T-cell (primary cell): Measurements from ENCODE around the gene SCARB1. TPM values are rescaled to one million over a fixed set of nuclear protein-coding genes. Genes with fewer than 3 reads are reported as not detected.

Experiments used
- ATAC-seq, 4 experiments: fragments of 200-7000 bp in 3 of 4; fragments of 150-1000 bp in 1 of 4; cut with Tn5 transposase; replicated peaks in 1 of 4; 1 replicate in 3 of 4; 2 replicates in 1 of 4; pipeline ENCODE4 v1.10.0; 2021; ENCODE audit warnings: moderate library complexity in 3 of 4, mild to moderate bottlenecking in 2 of 4, moderate number of reproducible peaks in 1 of 4
- CTCF ChIA-PET, 2 donors: fragments of 300-600 bp; sonication (Branson Sonifier 250); formaldehyde crosslinking; loops; one replicate each; lab custom pipeline; 2022; ENCODE audit warnings: antibody characterized with exemption in 2 of 2; lab: Charles Lee
- POLR2A ChIA-PET, 2 donors: fragments of 300-600 bp; sonication (Branson Sonifier 250); formaldehyde crosslinking; loops; one replicate each; lab custom pipeline; 2022; ENCODE audit warnings: antibody characterized with exemption in 2 of 2; lab: Charles Lee
- DNase-seq, 35 experiments: peaks; one replicate each; pipeline versions ENCODE4 v3.0.0 to v3.0.0-alpha.2; 2013 to 2023
- H3K27ac ChIP-seq: one replicate; pipeline ENCODE4 v1.5.1; 2013; ENCODE audit warnings: low read length
- H3K27me3 ChIP-seq, 2 experiments: replicated peaks in 1 of 2; 1 replicate in 1 of 2; 2 replicates in 1 of 2; pipeline versions ENCODE4 v1.6.1 to v1.7.0; 2013; ENCODE audit warnings: low read length in 1 of 2, mixed read lengths in 1 of 2; ENCODE audit not compliant: control insufficient read depth in 2 of 2, insufficient read depth in 2 of 2; ENCODE audit errors: extremely low read depth in 1 of 2
- H3K36me3 ChIP-seq, 2 donors: 1 replicate in 1 of 2; 2 replicates in 1 of 2; pipeline versions ENCODE4 v1.6.1 to v1.7.0; 2013; ENCODE audit warnings: low read length in 1 of 2; ENCODE audit not compliant: control insufficient read depth in 2 of 2, insufficient read depth in 1 of 2; ENCODE audit errors: extremely low read depth in 1 of 2
- H3K4me1 ChIP-seq, 2 experiments: 1 replicate in 1 of 2; 2 replicates in 1 of 2; pipeline versions ENCODE4 v1.6.1 to v1.7.0; 2013; ENCODE audit warnings: low read length in 2 of 2, mixed read lengths in 1 of 2; ENCODE audit not compliant: insufficient read depth in 2 of 2, control insufficient read depth in 1 of 2; ENCODE audit errors: extremely low read depth in 1 of 2
- H3K4me3 ChIP-seq, 2 donors: 1 replicate in 1 of 2; 2 replicates in 1 of 2; pipeline versions ENCODE4 v1.5.1 to v1.7.0; 2013; ENCODE audit warnings: mild to moderate bottlenecking in 2 of 2, low read length in 1 of 2, moderate library complexity in 1 of 2; ENCODE audit not compliant: control insufficient read depth in 1 of 2; ENCODE audit errors: extremely low read depth in 1 of 2
- H3K9me3 ChIP-seq: 2 replicates; pipeline ENCODE4 v1.7.0; 2013
- H3K27ac Mint-ChIP-seq, 2 donors: one replicate each; pipeline ENCODE4 v1.8.0; 2020 to 2021; ENCODE audit warnings: mild to moderate bottlenecking in 2 of 2, mixed read lengths in 2 of 2
- H3K27me3 Mint-ChIP-seq, 2 donors: one replicate each; pipeline ENCODE4 v1.8.0; 2021 to 2022; ENCODE audit warnings: mixed read lengths in 2 of 2
- H3K36me3 Mint-ChIP-seq: one replicate; pipeline ENCODE4 v1.8.0; 2021; ENCODE audit warnings: mixed read lengths
- H3K4me1 Mint-ChIP-seq, 3 donors: one replicate each; pipeline ENCODE4 v1.8.0; 2020 to 2022; ENCODE audit warnings: mixed read lengths in 3 of 3, mild to moderate bottlenecking in 1 of 3
- H3K4me3 Mint-ChIP-seq, 3 donors: one replicate each; pipeline ENCODE4 v1.8.0; 2020 to 2022; ENCODE audit warnings: mild to moderate bottlenecking in 3 of 3, mixed read lengths in 3 of 3, moderate library complexity in 3 of 3
- H3K9me3 Mint-ChIP-seq, 3 donors: one replicate each; pipeline ENCODE4 v1.8.0; 2020 to 2022; ENCODE audit warnings: mixed read lengths in 3 of 3
- WGBS: methylation state at CpG from one replicate; pipeline ENCODE4 v1.1.5; 2013; ENCODE audit warnings: missing lambda C conversion rate; ENCODE audit not compliant: insufficient coverage; 5-methylcytosine and 5-hydroxymethylcytosine counted together
- total RNA-seq, 35 experiments: library from RNA in 6 of 35; stranded (reverse) in 6 of 35; fragments of 120-200 nt in 1 of 35; gene quantifications; one replicate each; pipeline versions ENCODE4 v1.2.1 to v1.2.4 and lab custom pipeline; 2013 to 2026

Gene SCARB1
- total RNA-seq, 5 donors from 2014 or later (not counting 1 experiment from before 2014, with no cell fraction given): 3.1 to 5.6 (median 4.5) TPM

DNA sequence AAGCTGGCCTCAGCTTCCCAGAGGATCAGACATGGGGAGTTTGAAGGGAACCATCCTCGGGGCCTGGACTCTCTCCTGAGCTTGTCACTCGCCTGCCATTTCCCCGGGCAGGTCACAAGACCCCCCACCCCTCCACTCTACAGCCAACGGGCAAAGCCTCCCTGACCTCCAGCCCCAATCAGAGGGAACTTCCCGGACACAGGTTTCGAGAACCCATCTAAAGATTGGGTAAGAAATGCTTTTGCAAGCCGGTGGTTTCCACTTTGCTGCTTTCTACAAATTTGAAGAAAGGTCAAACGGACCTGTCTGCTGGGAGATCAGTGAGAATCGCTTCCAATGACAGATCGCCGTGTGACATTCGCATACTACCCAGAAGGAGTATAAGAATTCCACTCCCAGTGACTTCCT lies 89.6 kb downstream of the SCARB1 start:
- Mint-ChIP-seq H3K4me1 (peaks cover 18 to 21% (median 20%) of the 10 kb centered on the region in 3 donors), H3K4me3 (peak overlapping the region; percentile 50 to 62 (median 50)), H3K36me3 (no peaks in the 10 kb centered on the region), H3K27ac (no peak overlapping the region), H3K27me3 (peaks cover 8% of the 10 kb centered on the region in 2 donors), H3K9me3 (no peaks in the 10 kb centered on the region)
- no peaks in the 10 kb centered on the region for H3K36me3 ChIP-seq
- H3K27ac ChIP-seq: peak overlapping the region; percentile 23
- peaks cover 0 to 28% of the 10 kb centered on the region in 2 experiments for H3K4me1 ChIP-seq
- peaks cover 0 to 44% of the 10 kb centered on the region in 2 experiments for H3K27me3 ChIP-seq
- ATAC-seq (peak in 1 of 4 experiments; percentile 21), DNase-seq (peak in 2 of 35 experiments; percentile 21 to 26)
- no peaks in the 10 kb centered on the region for H3K9me3 ChIP-seq
- H3K4me3 ChIP-seq: peak overlapping the region in 1 of 2 donors; percentile 32
- 40% methylated on average over 4 of the region's 12 CpGs for WGBS
- CTCF ChIA-PET: interaction anchor here in 1 of 2 donors (0.7 kb wide), 1 partner anchor 13 kb away, joined by 9 read pairs; no protein-coding TSS in a partner anchor
- POLR2A ChIA-PET: no interaction called here

DNA sequence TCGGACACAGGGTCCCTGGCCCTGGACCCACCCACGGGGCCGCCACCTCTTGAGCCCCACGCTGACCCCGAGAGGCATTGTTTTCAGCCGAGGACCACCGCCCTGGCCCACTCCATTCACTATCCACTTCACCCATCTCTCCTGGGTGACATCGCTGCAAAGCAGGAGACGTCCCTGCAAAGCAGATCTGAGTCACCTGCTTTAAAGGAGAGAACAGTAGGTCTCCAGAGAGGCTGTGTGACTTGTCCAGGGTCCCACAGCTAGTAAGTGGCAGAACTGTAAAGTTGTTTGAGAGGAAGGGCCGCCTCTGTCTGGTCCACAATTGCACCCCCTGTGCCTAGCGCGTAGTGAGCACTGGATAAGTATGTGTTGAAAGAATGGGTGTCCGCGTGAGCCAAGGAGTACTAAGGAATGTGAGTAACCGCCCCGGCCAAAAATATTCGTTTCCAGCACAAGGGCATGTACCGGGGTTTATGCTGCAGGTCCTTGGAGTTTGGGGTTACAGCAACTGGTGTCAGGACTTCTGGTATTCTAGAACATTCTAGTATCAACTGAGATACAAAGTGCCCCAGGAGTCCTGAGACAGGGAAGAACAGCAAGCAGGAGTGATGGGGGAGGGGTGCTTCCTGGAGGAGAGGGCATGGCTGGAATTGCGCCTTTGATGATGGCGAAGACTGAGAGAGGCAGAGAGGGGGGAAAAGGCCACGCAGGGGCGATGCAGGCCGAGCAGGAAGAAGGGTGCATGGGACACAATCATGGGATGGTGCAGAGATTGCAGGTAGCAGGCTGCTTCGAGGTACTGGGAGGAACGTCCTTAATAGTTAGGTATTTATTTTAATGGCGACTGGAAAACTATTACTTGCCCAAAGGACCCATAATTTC lies 91.1 kb downstream of the SCARB1 start:
- Mint-ChIP-seq H3K4me3 (no peak overlapping the region), H3K27ac (no peak overlapping the region), H3K36me3 (no peaks in the 10 kb centered on the region), H3K9me3 (no peaks in the 10 kb centered on the region), H3K27me3 (peaks cover 8% of the 10 kb centered on the region in 2 donors), H3K4me1 (peaks cover 18 to 21% (median 20%) of the 10 kb centered on the region in 3 donors)
- POLR2A ChIA-PET: no interaction called here
- Histone ChIP-seq H3K4me3 (no peak overlapping the region), H3K27me3 (peaks cover 0 to 38% of the 10 kb centered on the region in 2 experiments), H3K4me1 (peaks cover 0 to 28% of the 10 kb centered on the region in 2 experiments), H3K36me3 (no peaks in the 10 kb centered on the region), H3K9me3 (no peaks in the 10 kb centered on the region), H3K27ac (no peak overlapping the region)
- no peak for ATAC-seq
- WGBS: 84% methylated on average over 21 of the region's 26 CpGs
- DNase-seq: no peak
- CTCF ChIA-PET: interaction anchor here (0.7 to 1.4 kb wide), 3 partner anchors 16 to 736 kb away, joined by 3 to 4 read pairs (median 3); no protein-coding TSS in a partner anchor

DNA sequence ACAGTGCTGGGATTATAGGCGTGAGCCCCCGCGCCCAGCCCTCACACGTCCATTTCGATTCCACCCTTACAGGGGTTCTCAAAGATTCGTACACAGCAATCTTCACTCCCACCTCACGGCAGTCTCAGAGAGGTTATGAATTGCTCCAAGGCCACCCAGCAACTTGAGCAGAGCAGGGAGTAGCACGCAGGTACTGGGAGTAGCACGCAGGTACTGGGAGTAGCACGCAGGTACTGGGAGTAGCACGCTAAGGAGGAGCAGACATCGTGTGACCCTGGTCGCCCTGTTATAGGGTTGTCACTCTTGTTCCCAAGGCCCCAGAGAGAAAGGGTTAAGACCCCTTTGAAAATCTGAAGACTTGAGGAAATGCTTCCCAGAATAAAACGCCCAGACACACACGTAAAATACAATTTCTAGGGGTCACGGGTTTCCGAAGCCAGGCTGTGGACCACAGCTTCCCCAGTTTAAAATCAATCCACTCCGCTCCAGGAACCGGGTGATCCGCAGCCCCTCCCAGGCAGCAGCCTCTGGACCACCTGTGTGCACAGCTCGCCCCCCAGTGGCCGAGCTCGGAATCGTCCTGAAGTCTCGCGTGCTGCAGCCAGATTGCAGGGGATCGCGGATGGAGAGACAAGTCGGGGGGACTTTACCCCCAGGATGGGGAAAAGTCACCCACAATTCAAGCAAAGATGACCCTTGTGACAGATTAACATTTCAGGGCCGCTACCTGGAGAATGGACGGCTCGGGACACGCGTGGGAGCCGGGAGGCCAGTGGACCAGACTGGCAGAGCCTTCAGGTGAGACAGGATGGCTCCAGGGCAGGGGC lies 92.0 kb downstream of the SCARB1 start:
- H3K4me3 Mint-ChIP-seq: peak overlapping the region in 1 of 3 donors; percentile 21
- peak; percentile 52 to 87 (median 74) for DNase-seq
- Histone ChIP-seq H3K36me3 (no peaks in the 10 kb centered on the region), H3K27ac (no peak overlapping the region), H3K27me3 (peaks cover 0 to 38% of the 10 kb centered on the region in 2 experiments), H3K4me3 (no peak overlapping the region), H3K9me3 (no peaks in the 10 kb centered on the region), H3K4me1 (peaks cover 0 to 35% of the 10 kb centered on the region in 2 experiments)
- CTCF ChIA-PET: interaction anchor here (0.6 to 1.4 kb wide), 5 partner anchors 14 to 735 kb away, joined by 3 to 10 read pairs (median 3); no protein-coding TSS in a partner anchor
- no peaks in the 10 kb centered on the region for H3K9me3 Mint-ChIP-seq
- H3K4me1 Mint-ChIP-seq: peaks cover 27 to 29% (median 27%) of the 10 kb centered on the region in 3 donors
- H3K27ac Mint-ChIP-seq: no peak overlapping the region
- no peaks in the 10 kb centered on the region for H3K36me3 Mint-ChIP-seq
- ATAC-seq: peak; percentile 47 to 63 (median 60)
- POLR2A ChIA-PET: no interaction called here
- WGBS: 22% methylated on average over 30 of the region's 35 CpGs
- H3K27me3 Mint-ChIP-seq: peaks cover 8% of the 10 kb centered on the region in 2 donors

- H3K36me3 Mint-ChIP-seq: no peaks in the 10 kb centered on the region
- Histone ChIP-seq H3K27me3 (peaks cover 0 to 38% of the 10 kb centered on the region in 2 experiments), H3K4me3 (no peak overlapping the region), H3K4me1 (peaks cover 0 to 35% of the 10 kb centered on the region in 2 experiments), H3K9me3 (no peaks in the 10 kb centered on the region), H3K27ac (no peak overlapping the region), H3K36me3 (no peaks in the 10 kb centered on the region)
- H3K27me3 Mint-ChIP-seq: peaks cover 8% of the 10 kb centered on the region in 2 donors
- DNase-seq: no peak
- no peaks in the 10 kb centered on the region for H3K9me3 Mint-ChIP-seq
- H3K4me3 Mint-ChIP-seq: no peak overlapping the region
- ATAC-seq: no peak
- POLR2A ChIA-PET: no interaction called here
- CTCF ChIA-PET: interaction anchor here (0.7 to 1.4 kb wide), 6 partner anchors 13 to 733 kb away, joined by 3 to 6 read pairs (median 3); no protein-coding TSS in a partner anchor
- no peak overlapping the region for H3K27ac Mint-ChIP-seq
- WGBS: 88% methylated on average over 2 of the region's 5 CpGs
- H3K4me1 Mint-ChIP-seq: peaks cover 27% of the 10 kb centered on the region in 3 donors
These were observed 92.9 kb downstream of the SCARB1 start for GRCh38 chr12:124770728-124771127.

DNA sequence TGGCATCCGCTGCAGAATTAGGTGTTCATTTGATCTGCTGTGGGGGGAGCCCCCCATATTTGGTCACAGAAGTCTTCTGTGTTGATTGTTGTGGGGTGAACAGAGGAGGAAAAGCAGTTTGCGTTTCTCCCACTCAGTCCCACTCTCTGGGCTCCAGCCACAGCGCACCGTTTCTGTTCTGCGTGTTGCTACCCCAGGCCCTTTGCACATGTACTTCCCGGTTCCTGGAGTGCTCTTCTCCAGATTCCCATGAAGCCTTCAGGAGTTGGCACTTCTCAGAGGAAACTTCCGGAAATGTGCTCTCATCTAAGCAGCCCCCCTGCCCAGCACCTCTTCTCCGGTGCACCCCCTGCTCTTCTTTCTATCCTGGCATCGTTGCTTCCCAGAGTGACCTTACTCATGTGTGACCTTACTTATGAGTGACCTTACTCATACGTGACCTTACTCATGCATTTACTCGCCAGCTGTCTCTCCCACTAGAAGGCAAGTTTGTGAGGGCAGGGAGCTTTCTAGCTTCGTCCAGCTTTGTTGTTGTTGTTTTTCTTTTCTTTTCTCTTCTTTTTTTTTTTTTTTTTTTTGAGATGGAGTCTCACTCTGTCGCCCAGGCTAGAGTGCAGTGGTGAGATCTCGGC lies 93.7 kb downstream of the SCARB1 start:
- CTCF ChIA-PET: interaction anchor here (0.6 to 1.3 kb wide), 11 partner anchors 12 to 739 kb away, joined by 3 to 6 read pairs (median 3); no protein-coding TSS in a partner anchor
- H3K27me3 Mint-ChIP-seq: peaks cover 8% of the 10 kb centered on the region in 2 donors
- Histone ChIP-seq H3K4me1 (peaks cover 0 to 30% of the 10 kb centered on the region in 2 experiments), H3K9me3 (no peaks in the 10 kb centered on the region), H3K36me3 (no peaks in the 10 kb centered on the region), H3K27ac (no peak overlapping the region), H3K4me3 (no peak overlapping the region), H3K27me3 (peaks cover 0 to 38% of the 10 kb centered on the region in 2 experiments)
- no peak for ATAC-seq
- peak overlapping the region in 1 of 2 donors; percentile 4 for H3K27ac Mint-ChIP-seq
- no peaks in the 10 kb centered on the region for H3K36me3 Mint-ChIP-seq
- H3K4me3 Mint-ChIP-seq: no peak overlapping the region
- H3K9me3 Mint-ChIP-seq: peaks cover 0 to 7% (median 5%) of the 10 kb centered on the region in 3 donors
- H3K4me1 Mint-ChIP-seq: peaks cover 23 to 24% (median 23%) of the 10 kb centered on the region in 3 donors
- DNase-seq: no peak
- POLR2A ChIA-PET: interaction anchor here (0.6 to 0.7 kb wide), 2 partner anchors 32 to 226 kb away, joined by 3 to 5 read pairs; no protein-coding TSS in a partner anchor
- 80% methylated on average over 4 of the region's 14 CpGs for WGBS
